Dendritic cell treated with granulocyte-macrophage colony-stimulating factor and Interleukin-4, amounts not matched to agents 40 ng/mL and 50 ng/mL, for 4 days (primary cell): Measurements from ENCODE around the gene BRIX1.
"Not testable (repeated sequence)": the region's sequence is repeated elsewhere in the genome, so short reads cannot be mapped to it uniquely, and the experiment has no call there.

ENCODE experiments used
- H3K27ac Mint-ChIP-seq: one replicate; pipeline ENCODE4 v1.8.0; 2022; ENCODE audit warnings: mild to moderate bottlenecking, mixed read lengths
- H3K27me3 Mint-ChIP-seq: one replicate; pipeline ENCODE4 v1.8.0; 2022; ENCODE audit warnings: mild to moderate bottlenecking, mixed read lengths
- H3K36me3 Mint-ChIP-seq: one replicate; pipeline ENCODE4 v1.8.0; 2022; ENCODE audit warnings: low read depth, mixed read lengths
- H3K4me1 Mint-ChIP-seq: one replicate; pipeline ENCODE4 v1.8.0; 2022; ENCODE audit warnings: low read depth, mixed read lengths
- H3K4me3 Mint-ChIP-seq: one replicate; pipeline ENCODE4 v1.8.0; 2022; ENCODE audit warnings: mild to moderate bottlenecking, moderate library complexity, mixed read lengths
- H3K9me3 Mint-ChIP-seq: one replicate; pipeline ENCODE4 v1.8.0; 2022; ENCODE audit warnings: mixed read lengths
- intact Hi-C: fragments of 100-400 bp; cut with micrococcal nuclease; formaldehyde crosslinking; loops from one replicate; pipeline ENCODE4 v1.15.0; 2022

Gene BRIX1

GRCh38 chr5:34895641-34896419 lies 19.7 kb upstream of the BRIX1 start:
- Mint-ChIP-seq H3K27me3 (no peaks in the 10 kb centered on the region), H3K4me1 (peaks cover 7% of the 10 kb centered on the region), H3K27ac (peak overlapping the region; percentile 31), H3K36me3 (no peaks in the 10 kb centered on the region), H3K4me3 (no peak overlapping the region), H3K9me3 (no peaks in the 10 kb centered on the region)
- intact Hi-C loops, result loop anchor here (5.0 to 10.0 kb wide), 2 partner anchors 241 to 424 kb away; partner anchors contain the start of gene RAI14

- H3K4me3 Mint-ChIP-seq, result no peak overlapping the region
- no peaks in the 10 kb centered on the region for H3K27me3 Mint-ChIP-seq
- H3K36me3 Mint-ChIP-seq, result peaks cover 7% of the 10 kb centered on the region
- H3K9me3 Mint-ChIP-seq, result no peaks in the 10 kb centered on the region
- intact Hi-C loops, result loop anchor here (1.0 to 10.0 kb wide), 4 partner anchors 243 to 425 kb away; partner anchors contain the start of gene RAI14
- H3K4me1 Mint-ChIP-seq, result peaks cover 7% of the 10 kb centered on the region
- no peak overlapping the region for H3K27ac Mint-ChIP-seq
Observed at GRCh38 chr5:34897646-34898045, 17.9 kb upstream of the BRIX1 start.

DNA sequence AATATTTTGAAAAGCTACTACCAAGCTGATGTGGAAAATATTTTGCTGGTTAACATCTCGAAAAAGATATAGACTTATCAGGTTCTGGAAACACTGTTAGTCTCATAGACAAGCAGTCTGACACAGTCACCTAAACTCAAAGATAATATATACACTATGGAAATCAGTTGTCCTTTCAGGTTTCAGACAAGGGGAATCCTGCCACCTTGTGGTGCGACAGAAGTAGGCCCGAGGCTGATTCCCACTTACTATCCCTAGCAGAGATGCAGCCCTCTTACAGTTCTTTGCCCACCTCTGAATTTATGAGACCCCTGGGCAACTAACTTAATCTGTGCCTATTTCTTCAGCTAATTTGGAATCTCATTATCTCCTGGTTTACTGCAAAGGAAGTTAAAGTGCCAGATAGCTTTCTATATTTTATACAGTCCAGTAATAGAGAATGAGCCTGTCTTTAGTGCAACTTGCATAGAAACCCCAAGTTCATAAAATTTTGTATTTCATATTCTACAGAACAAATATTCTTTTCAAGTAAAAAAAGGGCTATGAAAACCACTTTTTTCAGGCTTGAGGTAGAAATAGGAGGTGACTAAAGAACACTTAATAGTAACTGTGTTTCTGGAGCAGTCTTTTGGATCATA lies 17.1 kb upstream of the BRIX1 start:
- Mint-ChIP-seq H3K4me3 (no peak overlapping the region), H3K27me3 (no peaks in the 10 kb centered on the region), H3K27ac (no peak overlapping the region), H3K9me3 (no peaks in the 10 kb centered on the region), H3K36me3 (peaks cover 12% of the 10 kb centered on the region), H3K4me1 (peaks cover 6% of the 10 kb centered on the region)
- intact Hi-C loops, result loop anchor here (1.0 to 10.0 kb wide), 4 partner anchors 244 to 426 kb away; partner anchors contain the start of gene RAI14

DNA sequence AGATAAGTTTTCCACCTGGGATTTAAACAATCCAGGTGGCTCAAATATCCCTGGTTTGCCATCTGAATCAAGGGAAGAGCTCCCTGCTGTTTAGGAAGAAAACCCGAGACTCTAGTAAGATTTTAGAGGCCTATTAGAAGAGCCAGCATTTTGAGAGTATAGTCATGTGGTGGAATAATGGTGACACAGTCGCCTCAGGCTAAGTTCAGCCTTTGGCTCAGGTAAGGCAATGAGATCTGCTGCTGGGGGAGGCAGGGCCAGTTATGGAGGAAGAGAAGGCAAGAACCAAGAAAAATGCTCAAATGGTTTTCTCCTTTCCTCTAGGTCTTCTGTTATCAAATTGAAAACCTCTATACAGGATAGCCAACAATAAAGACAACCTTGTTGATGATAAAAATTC lies 16.4 kb upstream of the BRIX1 start:
- H3K27ac Mint-ChIP-seq, result no peak overlapping the region
- peaks cover 14% of the 10 kb centered on the region for H3K36me3 Mint-ChIP-seq
- H3K4me3 Mint-ChIP-seq, result no peak overlapping the region
- intact Hi-C loops, result loop anchor here (5.0 to 10.0 kb wide), 2 partner anchors 244 to 427 kb away; partner anchors contain the start of gene RAI14
- no peaks in the 10 kb centered on the region for H3K27me3 Mint-ChIP-seq
- H3K9me3 Mint-ChIP-seq, result no peaks in the 10 kb centered on the region
- no peaks in the 10 kb centered on the region for H3K4me1 Mint-ChIP-seq

- Mint-ChIP-seq H3K27me3 (no peaks in the 10 kb centered on the region), H3K4me3 (no peak overlapping the region), H3K27ac (no peak overlapping the region), H3K4me1 (no peaks in the 10 kb centered on the region), H3K36me3 (peaks cover 14% of the 10 kb centered on the region), H3K9me3 (no peaks in the 10 kb centered on the region)
- intact Hi-C loops, result no loop called here
Observed at GRCh38 chr5:34900652-34901051, 14.9 kb upstream of the BRIX1 start.

- Mint-ChIP-seq H3K27me3 (no peaks in the 10 kb centered on the region), H3K9me3 (no peaks in the 10 kb centered on the region), H3K4me3 (no peak overlapping the region), H3K36me3 (peaks cover 23% of the 10 kb centered on the region), H3K27ac (no peak overlapping the region), H3K4me1 (no peaks in the 10 kb centered on the region)
- intact Hi-C loops, result no loop called here
Observed at GRCh38 chr5:34903260-34903659, 12.3 kb upstream of the BRIX1 start.

GRCh38 chr5:34905564-34905963 lies 9.9 kb upstream of the BRIX1 start:
- H3K27me3 Mint-ChIP-seq, result no peaks in the 10 kb centered on the region
- intact Hi-C loops, result no loop called here
- no peaks in the 10 kb centered on the region for H3K4me1 Mint-ChIP-seq
- H3K27ac Mint-ChIP-seq, result no peak overlapping the region
- H3K4me3 Mint-ChIP-seq, result no peak overlapping the region
- no peaks in the 10 kb centered on the region for H3K9me3 Mint-ChIP-seq
- peaks cover 44% of the 10 kb centered on the region for H3K36me3 Mint-ChIP-seq

DNA sequence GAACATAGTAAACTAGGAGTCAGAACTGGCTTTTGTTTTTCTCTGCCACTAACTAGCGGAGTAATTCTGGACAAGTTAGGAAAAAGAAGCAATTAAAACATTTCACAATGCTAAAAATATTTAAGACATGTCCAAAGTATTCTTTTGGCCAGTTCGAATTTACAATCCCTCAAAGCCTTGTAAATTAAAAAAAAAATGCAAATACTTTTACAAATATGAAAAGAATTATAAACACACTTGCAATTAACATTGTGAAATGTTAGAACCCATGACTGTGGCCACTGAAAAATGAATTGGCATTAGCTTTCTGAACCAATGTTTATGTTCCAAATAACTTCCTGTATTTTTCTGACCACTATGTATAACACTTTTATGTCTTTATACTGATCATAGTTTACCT lies 2.4 kb upstream of the BRIX1 start:
- Mint-ChIP-seq H3K9me3 (no peaks in the 10 kb centered on the region), H3K27me3 (no peaks in the 10 kb centered on the region), H3K36me3 (peaks cover 47% of the 10 kb centered on the region), H3K27ac (no peak overlapping the region), H3K4me1 (peaks cover 28% of the 10 kb centered on the region), H3K4me3 (no peak overlapping the region)
- intact Hi-C loops, result no loop called here

- intact Hi-C loops, result loop anchor here (1.0 kb wide), 1 partner anchor 15 kb away; the partner anchor contains the start of gene DNAJC21
- no peak overlapping the region for H3K4me3 Mint-ChIP-seq
- no peaks in the 10 kb centered on the region for H3K27me3 Mint-ChIP-seq
- peaks cover 40% of the 10 kb centered on the region for H3K36me3 Mint-ChIP-seq
- H3K4me1 Mint-ChIP-seq, result peaks cover 28% of the 10 kb centered on the region
- no peaks in the 10 kb centered on the region for H3K9me3 Mint-ChIP-seq
- H3K27ac Mint-ChIP-seq, result no peak overlapping the region
Observed at GRCh38 chr5:34914671-34915138, 806 bp upstream of the BRIX1 start.

GRCh38 chr5:34915856-34916192 lies 313 bp downstream of the BRIX1 start:
- Mint-ChIP-seq H3K27ac (no peak overlapping the region), H3K4me1 (peaks cover 28% of the 10 kb centered on the region)

GRCh38 chr5:34916518-34916917 lies 1.0 kb downstream of the BRIX1 start:
- Mint-ChIP-seq H3K4me1 (peaks cover 28% of the 10 kb centered on the region), H3K4me3 (no peak overlapping the region), H3K36me3 (peaks cover 34% of the 10 kb centered on the region), H3K27me3 (no peaks in the 10 kb centered on the region), H3K9me3 (no peaks in the 10 kb centered on the region), H3K27ac (no peak overlapping the region)
- intact Hi-C loops, result no loop called here

More at GRCh38 chr5:34915856-34916192, 313 bp downstream of the BRIX1 start:
- intact Hi-C loops, result loop anchor here (1.0 kb wide), 1 partner anchor 13 kb away; the partner anchor contains the start of gene DNAJC21
- Mint-ChIP-seq H3K4me3 (no peak overlapping the region), H3K27me3 (no peaks in the 10 kb centered on the region), H3K36me3 (peaks cover 36% of the 10 kb centered on the region), H3K9me3 (no peaks in the 10 kb centered on the region)

DNA sequence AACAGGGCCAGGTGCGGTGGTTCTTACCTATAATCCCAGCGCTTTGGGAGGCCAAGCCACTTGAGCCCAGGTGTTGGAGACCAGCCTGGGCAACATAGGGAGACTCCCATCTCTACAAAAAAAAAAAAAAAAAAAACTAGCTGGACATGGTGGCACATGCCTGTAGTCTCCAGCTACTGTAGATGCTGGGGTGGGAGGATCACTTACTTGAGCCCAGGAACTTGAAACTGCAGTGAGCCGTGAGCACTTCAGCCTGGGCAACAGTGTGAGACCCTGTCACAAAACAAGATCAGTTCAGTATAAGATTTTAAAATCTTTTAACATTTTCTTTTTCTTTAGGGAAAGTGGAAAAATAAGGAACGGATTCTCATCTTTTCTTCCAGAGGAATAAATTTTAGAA lies 2.5 kb downstream of the BRIX1 start:
- Mint-ChIP-seq H3K36me3 (peaks cover 39% of the 10 kb centered on the region), H3K27me3 (no peaks in the 10 kb centered on the region), H3K4me1 (peaks cover 28% of the 10 kb centered on the region), H3K9me3 (no peaks in the 10 kb centered on the region), H3K4me3 (no peak overlapping the region), H3K27ac (no peak overlapping the region)
- intact Hi-C loops, result no loop called here

DNA sequence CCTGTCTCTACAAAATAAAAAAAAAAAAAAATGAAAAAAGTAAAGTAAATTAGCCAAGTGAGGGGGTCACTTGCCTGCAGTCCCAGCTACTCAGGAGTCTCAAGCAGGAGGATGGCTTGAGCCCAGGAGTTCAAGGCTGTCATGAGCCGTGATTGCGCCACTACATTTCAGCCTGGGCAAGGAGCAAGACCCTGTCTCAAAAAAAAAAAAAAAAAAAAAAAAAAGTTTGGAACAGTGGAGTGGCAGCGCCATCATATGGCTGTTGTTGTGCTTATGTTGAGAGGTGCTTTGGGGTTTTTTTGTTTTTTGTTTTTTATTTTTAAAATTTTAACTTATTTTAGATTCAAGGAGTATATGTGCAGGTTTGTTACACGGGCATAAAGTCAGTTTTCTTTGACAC lies 3.6 kb downstream of the BRIX1 start:
- Mint-ChIP-seq H3K27ac (no peak overlapping the region), H3K36me3 (peaks cover 50% of the 10 kb centered on the region)

GRCh38 chr5:34923256-34923655 lies 7.7 kb downstream of the BRIX1 start:
- peaks cover 14% of the 10 kb centered on the region for H3K4me1 Mint-ChIP-seq
- not testable (repeated sequence) for H3K9me3 Mint-ChIP-seq, H3K4me3 Mint-ChIP-seq, H3K27me3 Mint-ChIP-seq, H3K27ac Mint-ChIP-seq
- intact Hi-C loops, result loop anchor here (10.0 kb wide), 1 partner anchor 1232 kb away; the partner anchor contains the start of genes LMBRD2 and SKP2
- peaks cover 71% of the 10 kb centered on the region for H3K36me3 Mint-ChIP-seq

More for the DNA sequence above, 3.6 kb downstream of the BRIX1 start:
- H3K4me3 Mint-ChIP-seq, result no peak overlapping the region
- intact Hi-C loops, result no loop called here
- no peaks in the 10 kb centered on the region for H3K9me3 Mint-ChIP-seq
- no peaks in the 10 kb centered on the region for H3K27me3 Mint-ChIP-seq
- H3K4me1 Mint-ChIP-seq, result peaks cover 32% of the 10 kb centered on the region
